Umbilical cord (tissue), 2 donors: Measurements from ENCODE around the gene GLYATL1. TPM values are rescaled to one million over a fixed set of nuclear protein-coding genes. Genes with fewer than 3 reads are reported as not detected.

Source experiments
- DNase-seq: peaks from one replicate; pipeline ENCODE4 v3.0.0-alpha.2; 2015; ENCODE audit warnings: low spot score
- total RNA-seq: library from RNA; depleted of rRNA; stranded (reverse); fragments of >200 nt; gene quantifications from one replicate; pipeline ENCODE4 v1.2.3, GENCODE V29; 2014; ENCODE audit warnings: low replicate concordance; ENCODE audit not compliant: insufficient read depth

Gene GLYATL1, protein sequence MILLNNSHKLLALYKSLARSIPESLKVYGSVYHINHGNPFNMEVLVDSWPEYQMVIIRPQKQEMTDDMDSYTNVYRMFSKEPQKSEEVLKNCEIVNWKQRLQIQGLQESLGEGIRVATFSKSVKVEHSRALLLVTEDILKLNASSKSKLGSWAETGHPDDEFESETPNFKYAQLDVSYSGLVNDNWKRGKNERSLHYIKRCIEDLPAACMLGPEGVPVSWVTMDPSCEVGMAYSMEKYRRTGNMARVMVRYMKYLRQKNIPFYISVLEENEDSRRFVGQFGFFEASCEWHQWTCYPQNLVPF
- 19.0 TPM for total RNA-seq

GRCh38 chr11:58939277-58939676 is at the start of gene GLYATL1:
Gene GLYATL1 (plus strand): TSS chr11:58939488. CDS start chr11:58947088, 7,600 bp downstream.
- DNase-seq = no peak

DNA sequence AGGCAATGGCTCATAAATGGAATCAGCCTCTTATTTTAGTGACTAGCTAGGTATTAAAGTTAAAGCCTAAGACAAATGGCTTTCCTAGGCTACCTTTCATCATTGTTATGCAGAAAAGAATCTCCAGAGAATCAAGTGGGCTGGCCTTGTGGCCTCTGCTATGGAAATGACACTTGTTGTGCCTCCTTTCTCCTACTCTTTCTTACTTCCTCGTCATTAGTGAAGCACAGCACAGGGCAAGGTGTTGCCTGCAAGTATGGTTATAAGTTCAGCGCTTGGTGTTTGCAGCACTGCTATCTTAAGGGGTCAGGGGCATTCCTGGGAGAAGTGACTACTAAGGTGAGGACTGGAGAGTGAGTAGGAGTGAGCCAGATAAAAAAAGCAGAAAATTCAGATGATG is 45.4 kb upstream of the GLYATL1 start:
- no peak for DNase-seq

- no peak for DNase-seq
These were observed 41.2 kb upstream of the GLYATL1 start for GRCh38 chr11:58898106-58898505.

DNA sequence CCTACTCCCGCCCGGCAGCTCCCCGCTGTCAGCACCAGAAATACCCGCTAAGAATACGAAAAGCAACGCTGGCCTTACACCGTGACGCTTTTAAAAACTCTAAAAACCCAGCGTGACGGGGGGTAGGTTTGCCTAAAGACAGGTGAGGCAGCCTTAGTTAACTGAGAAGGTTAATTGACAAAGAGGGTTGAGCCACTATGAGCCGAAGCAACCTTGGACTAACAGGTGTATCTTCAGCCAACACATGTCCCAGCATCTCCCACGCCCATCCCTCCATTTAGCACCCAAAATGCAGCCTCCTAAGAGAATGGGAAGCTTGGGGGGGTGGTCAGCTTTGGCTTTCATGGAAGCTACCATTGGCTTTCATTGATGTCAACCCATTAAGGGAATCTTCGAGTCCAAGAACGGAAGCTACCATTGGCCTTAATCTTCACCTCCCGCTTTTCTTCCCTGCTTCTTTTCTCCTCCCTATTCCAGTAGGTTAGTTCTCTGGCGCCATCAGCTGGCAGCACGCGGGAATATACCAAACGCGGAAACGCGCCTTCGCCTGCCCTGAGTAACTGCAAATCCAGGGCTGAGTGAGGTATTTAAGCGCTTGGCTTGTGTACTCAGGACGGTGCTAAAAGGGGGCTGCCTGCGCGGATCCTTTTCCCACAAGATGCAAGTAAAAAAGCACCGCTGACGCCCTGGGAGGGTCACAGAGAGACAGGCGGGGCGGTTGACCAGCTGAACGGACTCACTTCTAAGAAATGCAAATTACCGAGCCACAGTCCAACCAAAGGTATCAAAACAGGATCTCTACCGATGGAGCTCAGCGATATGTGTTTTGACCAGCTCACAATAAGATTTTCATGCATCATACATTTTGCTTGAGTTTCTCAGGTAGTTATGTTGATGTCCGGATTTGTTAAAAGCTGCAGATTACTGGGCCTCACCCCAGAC is 38.5 kb upstream of the GLYATL1 start:
- DNase-seq = peak; percentile 92

DNA sequence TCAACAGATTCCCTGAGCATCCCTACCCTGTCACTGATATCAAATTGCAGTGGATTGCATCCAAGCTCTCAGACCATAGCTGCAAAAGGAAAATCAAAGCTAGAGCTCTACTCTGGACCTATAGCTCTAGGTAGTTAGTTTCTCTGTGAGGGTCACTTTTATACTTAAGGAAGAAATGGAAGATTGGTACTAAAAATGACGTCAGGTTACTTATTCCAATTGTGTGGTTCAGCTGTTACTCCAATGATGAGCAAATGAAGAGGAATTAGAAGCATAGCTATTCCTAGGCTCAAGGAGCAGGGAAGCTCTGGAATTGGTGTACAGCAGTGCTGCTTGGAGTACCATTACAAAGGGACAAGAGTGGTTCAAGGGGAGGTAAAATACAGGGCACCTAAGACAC is 36.4 kb upstream of the GLYATL1 start:
- no peak for DNase-seq

GRCh38 chr11:58905011-58905720 is 34.1 kb upstream of the GLYATL1 start:
- DNase-seq = peak; percentile 81

GRCh38 chr11:58905721-58906547 is 33.4 kb upstream of the GLYATL1 start:
- DNase-seq = peak; percentile 94

DNA sequence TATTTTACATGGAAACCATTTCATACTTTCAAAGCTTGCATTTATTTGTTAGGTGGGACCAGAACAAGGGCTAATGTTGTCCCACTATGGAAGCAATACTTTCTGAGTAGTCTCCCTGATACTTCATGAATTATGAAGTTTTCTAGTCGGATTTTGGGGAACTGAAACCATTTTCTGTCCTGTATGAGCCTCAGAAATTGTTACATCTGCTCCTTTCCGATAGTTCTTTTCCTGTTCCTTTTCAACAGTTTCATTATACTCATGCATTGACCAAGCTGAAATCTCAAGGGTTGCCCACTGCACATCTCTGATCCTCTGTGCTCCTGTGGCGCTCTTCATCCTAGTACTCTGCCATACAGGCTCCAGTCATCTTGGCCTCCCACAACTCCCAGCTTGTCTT is 31.5 kb upstream of the GLYATL1 start:
- no peak for DNase-seq

DNA sequence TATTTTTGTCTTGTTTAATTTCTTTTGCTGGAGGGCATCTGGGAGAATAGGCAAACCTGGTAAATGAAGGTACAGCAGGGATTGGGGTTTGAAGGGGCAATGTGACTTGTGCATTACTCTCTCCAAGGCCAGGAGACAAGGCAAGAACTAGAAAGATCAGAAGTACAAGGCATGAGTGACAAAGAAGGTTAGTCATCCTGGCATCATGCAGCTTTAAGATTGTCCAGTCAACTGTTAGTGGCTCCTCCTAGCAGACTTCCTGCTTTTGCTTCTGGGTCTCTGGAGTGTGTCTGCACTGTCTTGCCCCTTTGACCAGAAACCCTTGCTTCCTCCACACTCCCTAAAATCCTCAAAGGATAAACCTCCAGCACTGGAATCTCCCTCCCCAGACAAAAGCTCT is 27.2 kb upstream of the GLYATL1 start:
- DNase-seq = no peak

GRCh38 chr11:58913685-58914084 is 25.6 kb upstream of the GLYATL1 start:
- no peak for DNase-seq

DNA sequence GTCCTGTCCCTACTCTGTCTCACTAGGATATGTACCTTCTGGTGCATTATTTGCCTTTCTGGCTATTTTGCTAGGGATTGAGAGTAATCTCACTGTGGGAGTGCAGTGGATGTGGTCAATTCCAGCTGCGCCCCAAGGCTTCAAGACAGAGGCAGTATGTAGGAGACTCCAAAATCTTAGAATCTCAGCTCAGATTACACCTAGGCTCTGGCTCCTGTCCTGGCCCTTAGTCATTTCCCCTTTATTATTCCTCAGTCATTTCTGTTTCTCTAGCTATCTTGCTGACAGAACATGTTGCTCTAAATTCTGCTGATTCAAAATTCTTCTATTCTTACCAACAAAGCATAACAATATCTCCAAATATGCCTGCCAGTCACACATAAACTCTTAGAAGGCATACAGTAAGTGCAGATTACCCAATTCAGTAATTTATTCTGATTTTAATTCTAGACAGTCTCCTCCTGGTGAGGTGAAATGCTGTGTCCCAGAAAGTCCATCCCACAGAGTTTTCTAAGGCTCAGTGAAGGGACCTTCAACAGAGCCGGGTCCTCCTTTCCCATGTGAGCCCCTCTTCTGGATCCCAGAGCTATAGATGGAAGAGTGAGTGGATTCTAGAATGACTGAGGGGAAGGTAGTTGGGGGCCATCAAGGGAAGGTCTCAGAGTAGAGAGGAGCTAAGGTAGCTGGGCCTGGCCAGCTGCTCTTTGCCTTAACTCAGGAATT is 24.3 kb upstream of the GLYATL1 start:
- no peak for DNase-seq

GRCh38 chr11:58916637-58917036 is 22.7 kb upstream of the GLYATL1 start:
- DNase-seq = no peak

GRCh38 chr11:58917159-58917783 is 22.0 kb upstream of the GLYATL1 start:
- DNase-seq = no peak

DNA sequence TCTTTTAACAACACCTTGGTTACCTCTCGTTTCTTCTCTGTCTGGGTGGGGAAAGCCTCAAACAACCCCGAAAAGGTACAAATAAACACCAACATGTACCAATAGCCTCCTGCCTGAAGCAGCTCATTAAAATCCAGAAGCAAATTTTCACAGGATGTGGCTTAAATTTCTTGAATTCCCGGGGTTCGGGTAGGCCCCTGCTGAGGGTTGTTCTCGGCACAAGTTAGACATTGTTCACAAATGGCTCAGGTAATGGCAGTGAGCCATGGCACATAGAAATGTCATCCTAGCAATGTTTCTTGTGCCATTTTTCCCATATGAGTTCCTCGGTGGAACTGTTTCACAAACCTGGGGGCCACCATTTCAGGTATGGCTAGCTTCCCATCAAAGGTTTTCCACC is 19.7 kb upstream of the GLYATL1 start:
- DNase-seq = no peak

- DNase-seq = no peak
These were observed 19.3 kb upstream of the GLYATL1 start for GRCh38 chr11:58919980-58920379.

DNA sequence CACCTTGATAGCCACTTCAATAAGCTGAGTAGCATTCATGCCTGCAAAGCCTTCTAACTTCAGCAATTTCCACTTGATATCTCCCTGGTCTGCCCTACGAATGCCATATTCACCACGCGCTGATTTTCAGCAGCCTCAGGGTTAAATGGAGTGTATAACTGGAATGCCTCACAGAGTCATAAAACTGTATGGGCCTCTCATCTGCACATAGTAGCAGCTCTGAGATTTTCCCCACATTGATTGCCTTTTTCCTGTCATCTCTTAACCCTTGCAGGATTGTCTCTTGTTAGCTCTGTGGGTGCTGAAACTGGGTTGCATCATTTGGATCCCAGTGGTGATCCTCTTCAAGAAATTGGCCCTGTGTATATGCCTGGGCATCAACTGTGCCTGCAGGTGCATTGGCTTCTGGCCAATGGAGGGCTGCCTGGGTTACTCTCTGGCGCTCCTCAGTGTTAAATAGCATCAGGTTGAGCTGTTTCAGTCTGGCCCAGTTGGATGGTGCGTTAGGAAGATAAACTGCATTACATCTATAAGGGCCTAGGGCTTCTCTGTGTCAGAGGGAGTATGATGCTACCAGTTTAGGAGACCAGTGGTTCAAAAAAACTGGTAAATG is 17.4 kb upstream of the GLYATL1 start:
- no peak for DNase-seq

DNA sequence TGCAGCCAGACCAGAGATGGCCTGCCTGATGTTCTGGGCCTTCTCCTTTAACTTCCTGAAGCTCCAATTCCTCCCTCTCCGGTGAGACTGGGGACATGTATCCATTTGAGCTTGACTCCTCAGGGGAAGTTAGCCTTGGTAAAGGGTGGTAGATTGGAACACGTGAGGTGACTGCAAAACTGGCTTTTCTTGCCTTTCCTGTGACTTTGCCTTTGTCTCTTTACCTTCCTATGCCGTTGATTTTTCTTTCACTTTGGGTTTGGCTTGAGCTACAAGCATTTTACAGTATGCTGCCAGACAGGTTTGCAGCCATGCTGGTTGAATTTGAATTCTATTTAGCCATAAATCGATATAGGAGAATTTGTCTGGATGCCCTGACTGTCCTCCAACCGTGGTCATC is 16.8 kb upstream of the GLYATL1 start:
- DNase-seq = no peak

DNA sequence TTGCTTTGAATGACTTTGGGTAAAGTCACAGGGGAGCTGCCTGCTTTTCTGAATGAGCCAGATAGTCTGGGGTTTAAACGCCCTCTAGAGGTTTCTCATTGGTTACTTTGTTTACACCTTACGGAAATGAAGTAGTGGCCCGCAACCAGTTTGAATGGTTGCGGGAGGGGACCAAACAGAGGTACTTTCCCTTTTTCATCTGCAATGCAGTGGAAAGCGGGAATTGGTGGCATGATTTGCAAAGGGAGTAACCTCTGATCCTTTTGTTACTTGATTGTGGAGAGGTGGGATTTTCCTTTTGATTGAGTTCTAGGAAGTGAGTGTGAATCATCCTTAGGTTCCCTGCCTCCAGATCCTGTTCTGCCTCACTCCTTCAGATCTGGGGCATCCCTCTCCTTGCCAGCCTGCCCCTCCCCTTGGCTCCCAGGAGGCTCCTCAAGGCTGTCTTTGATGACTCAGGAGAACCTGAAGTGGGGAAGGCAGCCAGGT is 15.9 kb upstream of the GLYATL1 start:
- DNase-seq = peak; percentile 40

DNA sequence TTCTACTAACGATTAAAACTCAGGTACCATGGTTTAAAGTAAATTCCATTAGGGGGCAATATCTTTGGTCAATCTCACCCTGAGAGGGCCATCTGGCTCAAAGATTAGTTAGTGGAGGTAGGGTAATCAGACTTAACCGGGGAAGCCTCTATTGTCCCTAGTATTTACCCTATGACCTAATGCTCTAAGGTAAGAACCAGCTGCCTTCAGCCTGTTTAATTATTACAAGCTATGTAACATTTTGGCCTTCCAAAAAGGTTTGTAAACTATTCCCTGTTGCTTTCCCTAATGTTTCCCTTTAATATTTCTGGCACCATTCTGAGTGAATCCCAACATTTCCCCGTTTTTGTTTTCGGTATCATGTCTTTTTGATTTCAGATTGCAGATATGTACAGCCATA is 15.1 kb upstream of the GLYATL1 start:
- no peak for DNase-seq
